Hepatocyte (in vitro differentiated cells): ENCODE results near the gene SF3B1. TPM values are rescaled to one million over a fixed set of nuclear protein-coding genes. Genes with fewer than 3 reads are reported as not detected.
A peak's percentile ranks its signal among the peaks of the same experiment; 100 is the strongest.

Source experiments
- DNase-seq: peaks from one replicate; pipeline ENCODE4 v3.0.0-alpha.2; 2016; ENCODE audit warnings: low spot score
- H2AFZ ChIP-seq: fragments of 200-600 bp; sonication (generic); 2 replicates; pipeline ENCODE4 v1.6.0; 2016; ENCODE audit warnings: antibody characterized with exemption, mild to moderate bottlenecking
- H3K27ac ChIP-seq: fragments of 200-600 bp; sonication (generic); 2 replicates; pipeline ENCODE4 v1.5.1; 2016; ENCODE audit warnings: mild to moderate bottlenecking
- H3K27me3 ChIP-seq: fragments of 200-600 bp; sonication (generic); 2 replicates; pipeline ENCODE4 v1.6.1; 2016
- H3K36me3 ChIP-seq: fragments of 200-600 bp; sonication (generic); replicated peaks from 2 replicates; pipeline ENCODE4 v1.5.1; 2016; ENCODE audit warnings: low read depth; ENCODE audit not compliant: insufficient read depth
- H3K4me1 ChIP-seq: fragments of 200-600 bp; sonication (generic); 2 replicates; pipeline ENCODE4 v1.5.1; 2016; ENCODE audit warnings: mild to moderate bottlenecking, moderate library complexity; ENCODE audit not compliant: insufficient read depth
- H3K4me2 ChIP-seq: fragments of 200-600 bp; sonication (generic); 2 replicates; pipeline ENCODE4 v1.6.0; 2016
- H3K4me3 ChIP-seq: fragments of 200-600 bp; sonication (generic); 2 replicates; pipeline ENCODE4 v1.5.1; 2016; ENCODE audit warnings: mild to moderate bottlenecking
- H3K79me2 ChIP-seq: fragments of 200-600 bp; sonication (generic); 2 replicates; pipeline ENCODE4 v1.6.0; 2017; ENCODE audit warnings: mild to moderate bottlenecking
- H3K9me2 ChIP-seq: fragments of 200-600 bp; sonication (generic); replicated peaks from 2 replicates; pipeline ENCODE4 v1.6.0; 2017; ENCODE audit warnings: mild to moderate bottlenecking; ENCODE audit not compliant: insufficient read depth
- H3K9me3 ChIP-seq: fragments of 200-600 bp; sonication (generic); 2 replicates; pipeline ENCODE4 v1.5.1; 2016; ENCODE audit warnings: low read depth, mild to moderate bottlenecking
- H4K20me1 ChIP-seq: fragments of 200-600 bp; sonication (generic); 2 replicates; pipeline ENCODE4 v1.6.0; 2016; ENCODE audit warnings: mild to moderate bottlenecking; ENCODE audit not compliant: insufficient read depth, poor library complexity, severe bottlenecking
- CTCF ChIP-seq: fragments of 200-600 bp; sonication (generic); IDR thresholded peaks from 2 replicates; pipeline ENCODE4 v1.5.1; 2016; ENCODE audit warnings: antibody characterized with exemption, mild to moderate bottlenecking; ENCODE audit not compliant: poor library complexity
- EZH2 ChIP-seq: fragments of 200-600 bp; sonication (generic); IDR thresholded peaks from 2 replicates; pipeline ENCODE4 v1.6.1; 2016; ENCODE audit warnings: antibody characterized with exemption, mild to moderate bottlenecking, borderline replicate concordance
- EZH2phosphoT487 ChIP-seq: fragments of 200-600 bp; sonication (generic); IDR thresholded peaks from one replicate; pipeline ENCODE4 v1.6.1; 2018; ENCODE audit warnings: antibody characterized with exemption, mild to moderate bottlenecking, low read depth, moderate library complexity; ENCODE audit not compliant: unreplicated experiment, severe bottlenecking
- WGBS: methylation state at CpG from one replicate; pipeline ENCODE4 v1.1.6; 2016; ENCODE audit warnings: low lambda C conversion rate; ENCODE audit errors: missing lambda C conversion rate; 5-methylcytosine and 5-hydroxymethylcytosine counted together
- polyA plus RNA-seq: library from polyadenylated mRNA; unstranded; fragments of >200 nt; fragmentation: Nextera tagmentation; extraction: Ambion mirVana; gene quantifications from 2 replicates; pipeline ENCODE4 v1.2.1, GENCODE V29; 2016
- total RNA-seq: library from RNA; depleted of rRNA; stranded (reverse); fragments of >200 nt; gene quantifications from 2 replicates; pipeline ENCODE4 v1.2.3, GENCODE V29; 2014

SF3B1 gene
- total and polyA plus RNA-seq, 2 experiments from 2014 or later = 161 to 321 TPM

GRCh38 chr2:197427986-197428385, 6.8 kb downstream of the SF3B1 start:
- DNase-seq = no peak
- H3K4me3 ChIP-seq = no peak overlapping the region
- H3K4me2 ChIP-seq = no peak overlapping the region
- 97% methylated on average over 3 of the region's 3 CpGs for WGBS
- no peaks in the 10 kb centered on the region for H3K9me3 ChIP-seq
- no peaks in the 10 kb centered on the region for H3K27me3 ChIP-seq
- H3K79me2 ChIP-seq = peaks cover 100% of the 10 kb centered on the region
- no peaks in the 10 kb centered on the region for H3K36me3 ChIP-seq
- H3K9me2 ChIP-seq = no peaks in the 10 kb centered on the region
- H2AFZ ChIP-seq = no peak overlapping the region
- no peak overlapping the region for H3K27ac ChIP-seq
- peaks cover 100% of the 10 kb centered on the region for H4K20me1 ChIP-seq
- no peak for TF ChIP-seq EZH2
- TF ChIP-seq EZH2phosphoT487 = no peak
- no peak for TF ChIP-seq CTCF
- peaks cover 27% of the 10 kb centered on the region for H3K4me1 ChIP-seq

DNA sequence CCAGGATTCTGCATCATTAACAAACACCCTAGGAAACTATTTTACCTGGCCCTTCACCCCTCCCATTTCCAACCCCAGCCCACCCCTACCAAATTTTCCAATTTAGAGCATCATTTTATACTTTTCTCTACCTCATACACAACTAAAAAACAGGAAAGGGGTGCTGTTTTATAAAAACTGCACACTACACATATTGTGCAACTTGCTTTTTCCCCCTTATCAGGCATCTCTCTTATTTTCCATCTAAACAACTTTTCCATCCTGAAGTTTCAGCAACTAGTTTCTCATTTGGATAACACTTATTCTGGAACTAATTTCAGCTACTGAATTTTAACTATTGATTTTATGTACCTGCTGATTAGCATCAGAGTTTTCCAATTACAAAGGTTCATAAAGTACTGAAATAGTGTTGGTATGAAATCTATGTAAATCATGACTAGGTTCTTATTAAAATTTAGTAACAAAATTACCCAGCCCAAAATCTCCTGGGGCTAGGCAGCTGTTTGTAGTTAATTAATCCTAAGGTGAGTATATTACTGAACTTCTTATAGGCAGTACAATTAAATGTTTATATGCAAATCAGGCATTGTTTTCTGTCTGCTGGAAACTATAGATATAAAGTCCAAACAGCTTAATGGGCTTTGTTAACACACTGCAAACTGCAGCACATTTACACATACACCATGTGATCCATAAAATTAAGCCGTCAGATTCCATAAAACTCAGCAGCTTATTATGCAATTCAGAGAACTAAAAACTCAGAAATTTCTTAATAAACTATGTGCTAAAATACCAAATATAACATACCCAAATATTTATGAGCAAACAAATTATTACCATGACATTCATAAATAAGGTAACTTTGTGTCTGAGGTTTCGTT, 7.9 kb downstream of the SF3B1 start:
- DNase-seq = no peak
- H3K4me1 ChIP-seq = peaks cover 16% of the 10 kb centered on the region
- H3K79me2 ChIP-seq = peaks cover 100% of the 10 kb centered on the region
- peak overlapping the region; percentile 1 for H3K4me2 ChIP-seq
- no peaks in the 10 kb centered on the region for H3K9me3 ChIP-seq
- H3K9me2 ChIP-seq = no peaks in the 10 kb centered on the region
- no peaks in the 10 kb centered on the region for H3K36me3 ChIP-seq
- H2AFZ ChIP-seq = no peak overlapping the region
- H4K20me1 ChIP-seq = peaks cover 100% of the 10 kb centered on the region
- TF ChIP-seq EZH2 = no peak
- no peak for TF ChIP-seq CTCF
- TF ChIP-seq EZH2phosphoT487 = no peak
- no peak overlapping the region for H3K4me3 ChIP-seq
- no peaks in the 10 kb centered on the region for H3K27me3 ChIP-seq
- H3K27ac ChIP-seq = no peak overlapping the region
- WGBS = 75% methylated on average over 2 of the region's 2 CpGs

- H3K27me3 ChIP-seq = no peaks in the 10 kb centered on the region
- WGBS = 77% methylated on average over 7 of the region's 7 CpGs
- peaks cover 100% of the 10 kb centered on the region for H3K79me2 ChIP-seq
- TF ChIP-seq CTCF (no peak), EZH2 (no peak), EZH2phosphoT487 (no peak)
- no peaks in the 10 kb centered on the region for H3K9me2 ChIP-seq
- H3K4me3 ChIP-seq = no peak overlapping the region
- H3K36me3 ChIP-seq = no peaks in the 10 kb centered on the region
- H2AFZ ChIP-seq = no peak overlapping the region
- no peak for DNase-seq
- no peak overlapping the region for H3K27ac ChIP-seq
- peaks cover 13% of the 10 kb centered on the region for H3K4me1 ChIP-seq
- peaks cover 100% of the 10 kb centered on the region for H4K20me1 ChIP-seq
- no peak overlapping the region for H3K4me2 ChIP-seq
- no peaks in the 10 kb centered on the region for H3K9me3 ChIP-seq
Measured at GRCh38 chr2:197425550-197425949, 9.3 kb downstream of the SF3B1 start.
